NCI-H1436 (cell line): ENCODE data around the gene ARHGEF39.
A peak's percentile ranks its signal among the peaks of the same experiment; 100 is the strongest.

Source experiments
- DNase-seq: peaks from one replicate; lab custom pipeline; 2025; lab: John Stamatoyannopoulos, UW

The ARHGEF39 gene

GRCh38 chr9:35664531-35665470 lies at the start of gene ARHGEF39:
TSS of gene ARHGEF39 (minus strand) at chr9:35665195. CDS start at chr9:35665169, 26 bp downstream.
- peak; percentile 76 for DNase-seq

GRCh38 chr9:35714123-35714522 lies 49.1 kb upstream of the ARHGEF39 start:
- DNase-seq, result no peak

- DNase-seq, result no peak
Observed at GRCh38 chr9:35713578-35713977, 48.6 kb upstream of the ARHGEF39 start.

GRCh38 chr9:35712762-35713400 lies 47.9 kb upstream of the ARHGEF39 start:
- DNase-seq, result no peak

GRCh38 chr9:35711501-35712428 lies 46.8 kb upstream of the ARHGEF39 start:
- DNase-seq, result no peak

- DNase-seq, result no peak
Observed at GRCh38 chr9:35710818-35711500, 46.0 kb upstream of the ARHGEF39 start.

GRCh38 chr9:35708146-35708545 lies 43.2 kb upstream of the ARHGEF39 start:
- DNase-seq, result no peak

GRCh38 chr9:35706951-35707350 lies 42.0 kb upstream of the ARHGEF39 start:
- DNase-seq, result no peak

- no peak for DNase-seq
Observed at GRCh38 chr9:35705836-35706430, 40.9 kb upstream of the ARHGEF39 start.

GRCh38 chr9:35705372-35705771 lies 40.4 kb upstream of the ARHGEF39 start:
- DNase-seq, result no peak

- DNase-seq, result no peak
Observed at GRCh38 chr9:35703906-35704672, 39.1 kb upstream of the ARHGEF39 start.

- no peak for DNase-seq
Observed at GRCh38 chr9:35702696-35703095, 37.7 kb upstream of the ARHGEF39 start.

- DNase-seq, result no peak
Observed at GRCh38 chr9:35700942-35701341, 35.9 kb upstream of the ARHGEF39 start.

GRCh38 chr9:35700031-35700430 lies 35.0 kb upstream of the ARHGEF39 start:
- DNase-seq, result no peak

GRCh38 chr9:35698231-35698630 lies 33.2 kb upstream of the ARHGEF39 start:
- DNase-seq, result no peak

- no peak for DNase-seq
Observed at GRCh38 chr9:35697486-35697885, 32.5 kb upstream of the ARHGEF39 start.

- peak; percentile 29 for DNase-seq
Observed at GRCh38 chr9:35696520-35697215, 31.7 kb upstream of the ARHGEF39 start.

- DNase-seq, result no peak
Observed at GRCh38 chr9:35695943-35696401, 31.0 kb upstream of the ARHGEF39 start.

- no peak for DNase-seq
Observed at GRCh38 chr9:35691757-35692301, 26.8 kb upstream of the ARHGEF39 start.
